Keratinocyte (primary cell): ENCODE results near the gene KLF16. TPM values are rescaled to one million over a fixed set of nuclear protein-coding genes. Genes with fewer than 3 reads are reported as not detected.
"Not testable (repeated sequence)": the region's sequence is repeated elsewhere in the genome, so short reads cannot be mapped to it uniquely, and the experiment has no call there.

Source experiments
- DNase-seq: peaks from one replicate; pipeline ENCODE4 v3.0.0-alpha.2; 2011; ENCODE audit warnings: low read depth, missing footprints, low spot score
- FAIRE-seq: peaks from 2 replicates; lab custom pipeline; 2011; peaks lifted over from hg19 to GRCh38; lab: Jason Lieb, UNC
- H2AFZ ChIP-seq: 2 replicates; pipeline ENCODE4 v1.6.0; 2012; ENCODE audit warnings: low read length, control low read depth, inconsistent platforms; ENCODE audit not compliant: control insufficient read depth
- H3K27ac ChIP-seq: 2 replicates; pipeline ENCODE4 v1.5.1; 2011; ENCODE audit warnings: low read length; ENCODE audit not compliant: control insufficient read depth, insufficient read depth
- H3K27me3 ChIP-seq: 3 replicates; pipeline ENCODE4 v1.6.0; 2011; ENCODE audit warnings: low read length; ENCODE audit not compliant: control insufficient read depth, insufficient read depth; ENCODE audit errors: extremely low read depth
- H3K36me3 ChIP-seq, 2 experiments: 2 replicates in 1 of 2; 3 replicates in 1 of 2; pipeline ENCODE4 v1.5.1; 2011; ENCODE audit warnings: low read length in 2 of 2, mild to moderate bottlenecking in 1 of 2; ENCODE audit not compliant: control insufficient read depth in 2 of 2, insufficient read depth in 2 of 2; ENCODE audit errors: extremely low read depth in 1 of 2
- H3K4me1 ChIP-seq: 3 replicates; pipeline ENCODE4 v1.5.1; 2011; ENCODE audit warnings: low read length; ENCODE audit not compliant: control insufficient read depth, insufficient read depth; ENCODE audit errors: extremely low read depth
- H3K4me2 ChIP-seq: 3 replicates; pipeline ENCODE4 v1.6.0; 2011; ENCODE audit warnings: low read depth, low read length; ENCODE audit not compliant: control insufficient read depth, insufficient read depth; ENCODE audit errors: extremely low read depth
- H3K4me3 ChIP-seq, 3 experiments: fragments of 200-600 bp in 1 of 3; sonication (generic) in 1 of 3; 2 replicates in 2 of 3; 3 replicates in 1 of 3; pipeline ENCODE4 v1.5.1; 2011 to 2016; ENCODE audit warnings: low read length in 3 of 3, mild to moderate bottlenecking in 3 of 3, control low read depth in 2 of 3, inconsistent platforms in 1 of 3, low read depth in 1 of 3, mixed read lengths in 1 of 3, mixed run types in 1 of 3, moderate library complexity in 1 of 3; ENCODE audit not compliant: control insufficient read depth in 2 of 3, insufficient read depth in 2 of 3; ENCODE audit errors: extremely low read depth in 1 of 3
- H3K79me2 ChIP-seq: 2 replicates; pipeline ENCODE4 v1.6.0; 2012; ENCODE audit warnings: low read length; ENCODE audit not compliant: control insufficient read depth, insufficient read depth
- H3K9ac ChIP-seq: 3 replicates; pipeline ENCODE4 v1.6.0; 2011; ENCODE audit warnings: low read length; ENCODE audit not compliant: control insufficient read depth, insufficient read depth; ENCODE audit errors: extremely low read depth
- H3K9me1 ChIP-seq: 3 replicates; pipeline ENCODE4 v1.6.0; 2011; ENCODE audit warnings: low read length; ENCODE audit not compliant: control insufficient read depth, insufficient read depth; ENCODE audit errors: extremely low read depth
- H3K9me3 ChIP-seq: 2 replicates; pipeline ENCODE4 v1.5.1; 2012; ENCODE audit warnings: low read depth, low read length; ENCODE audit not compliant: control insufficient read depth
- H4K20me1 ChIP-seq: 3 replicates; pipeline ENCODE4 v1.6.0; 2011; ENCODE audit warnings: low read length; ENCODE audit not compliant: control insufficient read depth, insufficient read depth; ENCODE audit errors: extremely low read depth
- EZH2 ChIP-seq: IDR thresholded peaks from one replicate; pipeline ENCODE4 v1.6.1; 2012; ENCODE audit warnings: inconsistent platforms, mild to moderate bottlenecking, low read length, moderate library complexity
- dilution Hi-C: fragments of 300-500 bp; cut with MboI; formaldehyde crosslinking; loops from one replicate; pipeline ENCODE4 v1.7.0; 2020; ENCODE audit warnings: low sequenced_read_pairs; ENCODE audit not compliant: extremely low pct_ligation_motif_present
- polyA plus RNA-seq, 5 experiments: library from polyadenylated mRNA; depleted of rRNA in 3 of 5; stranded (reverse) in 3 of 5; stranded (forward) in 1 of 5; unstranded in 1 of 5; fragments of >200 nt; gene quantifications; 1 replicate in 1 of 5; 2 replicates in 3 of 5; 3 replicates in 1 of 5; pipeline versions ENCODE4 v1.2.1 to v1.2.3, GENCODE V29; 2011 to 2012; ENCODE audit warnings: missing spikeins in 2 of 5, low read depth in 1 of 5, low replicate concordance in 1 of 5
- TF ChIP-seq, protein P1 (sequence below), 3 experiments: IDR thresholded peaks in 1 of 3; conservative IDR thresholded peaks in 1 of 3; optimal IDR thresholded peaks in 1 of 3; 2 replicates in 2 of 3; 3 replicates in 1 of 3; pipeline versions ENCODE3 to v1.5.1; 2011; ENCODE audit warnings: low read length in 3 of 3, mild to moderate bottlenecking in 3 of 3, moderate library complexity in 2 of 3, control low read depth in 1 of 3, inconsistent platforms in 1 of 3; ENCODE audit not compliant: insufficient read depth in 2 of 3; ENCODE audit errors: extremely low read depth in 1 of 3

The KLF16 gene
- polyA plus RNA-seq, 1 donor (not counting 4 experiments of a cell fraction or from before 2014, with no cell fraction given): 4.9 TPM

DNA sequence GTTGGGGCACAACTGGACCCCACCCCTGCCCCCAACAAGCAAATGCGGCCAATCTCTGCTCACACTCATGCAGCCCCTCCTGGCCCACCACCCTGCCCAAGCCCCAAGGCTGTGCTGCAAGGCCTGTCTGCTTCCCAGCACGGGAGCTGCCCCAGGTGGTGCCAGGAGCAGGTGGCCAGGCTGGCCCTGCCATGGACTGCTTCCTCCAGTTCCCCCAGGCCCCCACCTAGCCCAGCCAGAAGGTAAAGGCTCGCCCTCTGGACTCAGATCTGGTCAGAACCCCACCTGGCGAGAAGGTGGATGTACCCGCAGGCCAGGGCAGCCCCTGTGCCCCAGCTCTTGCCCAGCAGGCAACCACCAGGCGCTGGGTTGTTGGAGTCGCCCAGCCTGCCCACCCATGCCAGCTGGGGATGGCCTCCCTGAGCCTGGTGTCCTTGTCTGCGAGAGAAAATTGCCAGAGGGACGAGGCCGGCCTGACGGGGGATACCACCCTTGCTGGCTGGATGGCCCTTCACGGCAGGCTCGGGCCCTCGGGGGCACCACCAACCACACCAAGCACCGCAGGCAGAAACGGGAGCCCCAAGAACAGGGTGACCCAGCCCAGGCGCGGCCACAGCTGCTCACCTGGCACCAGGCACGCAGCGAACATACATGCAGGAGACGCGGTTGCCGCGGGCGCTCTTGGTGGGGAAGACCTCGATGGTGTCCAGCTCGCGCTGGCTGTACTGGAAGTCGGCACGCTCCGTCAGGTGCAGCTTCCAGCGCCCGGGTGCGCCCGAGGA, 17.4 kb upstream of the KLF16 start:
- H3K9me3 ChIP-seq: no peaks in the 10 kb centered on the region
- H3K36me3 ChIP-seq: peaks cover 5 to 11% of the 10 kb centered on the region in 2 experiments
- peaks cover 48% of the 10 kb centered on the region for H3K79me2 ChIP-seq
- no peak overlapping the region for H2AFZ ChIP-seq
- no peak overlapping the region for H3K9ac ChIP-seq
- no peak overlapping the region for H3K27ac ChIP-seq
- DNase-seq (no peak), FAIRE-seq (no peak)
- peaks cover 25% of the 10 kb centered on the region for H4K20me1 ChIP-seq
- H3K4me2 ChIP-seq: peak overlapping the region; percentile 25
- H3K27me3 ChIP-seq: no peaks in the 10 kb centered on the region
- TF ChIP-seq, protein P1, sequence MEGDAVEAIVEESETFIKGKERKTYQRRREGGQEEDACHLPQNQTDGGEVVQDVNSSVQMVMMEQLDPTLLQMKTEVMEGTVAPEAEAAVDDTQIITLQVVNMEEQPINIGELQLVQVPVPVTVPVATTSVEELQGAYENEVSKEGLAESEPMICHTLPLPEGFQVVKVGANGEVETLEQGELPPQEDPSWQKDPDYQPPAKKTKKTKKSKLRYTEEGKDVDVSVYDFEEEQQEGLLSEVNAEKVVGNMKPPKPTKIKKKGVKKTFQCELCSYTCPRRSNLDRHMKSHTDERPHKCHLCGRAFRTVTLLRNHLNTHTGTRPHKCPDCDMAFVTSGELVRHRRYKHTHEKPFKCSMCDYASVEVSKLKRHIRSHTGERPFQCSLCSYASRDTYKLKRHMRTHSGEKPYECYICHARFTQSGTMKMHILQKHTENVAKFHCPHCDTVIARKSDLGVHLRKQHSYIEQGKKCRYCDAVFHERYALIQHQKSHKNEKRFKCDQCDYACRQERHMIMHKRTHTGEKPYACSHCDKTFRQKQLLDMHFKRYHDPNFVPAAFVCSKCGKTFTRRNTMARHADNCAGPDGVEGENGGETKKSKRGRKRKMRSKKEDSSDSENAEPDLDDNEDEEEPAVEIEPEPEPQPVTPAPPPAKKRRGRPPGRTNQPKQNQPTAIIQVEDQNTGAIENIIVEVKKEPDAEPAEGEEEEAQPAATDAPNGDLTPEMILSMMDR (optimal IDR thresholded peaks at IDR 0.05 in 1 of 3, IDR thresholded peaks at IDR 0.05 in 1 of 3, conservative IDR thresholded peaks at IDR 0.05 in 1 of 3; ENCODE audit: extremely low read depth in 1 of 3, insufficient read depth in 2 of 3, low read length in 3 of 3): no peak
- TF ChIP-seq EZH2: no peak
- H3K4me3 ChIP-seq: no peak overlapping the region
- peaks cover 32% of the 10 kb centered on the region for H3K4me1 ChIP-seq
- H3K9me1 ChIP-seq: peaks cover 6% of the 10 kb centered on the region
- dilution Hi-C loops: no loop called here

DNA sequence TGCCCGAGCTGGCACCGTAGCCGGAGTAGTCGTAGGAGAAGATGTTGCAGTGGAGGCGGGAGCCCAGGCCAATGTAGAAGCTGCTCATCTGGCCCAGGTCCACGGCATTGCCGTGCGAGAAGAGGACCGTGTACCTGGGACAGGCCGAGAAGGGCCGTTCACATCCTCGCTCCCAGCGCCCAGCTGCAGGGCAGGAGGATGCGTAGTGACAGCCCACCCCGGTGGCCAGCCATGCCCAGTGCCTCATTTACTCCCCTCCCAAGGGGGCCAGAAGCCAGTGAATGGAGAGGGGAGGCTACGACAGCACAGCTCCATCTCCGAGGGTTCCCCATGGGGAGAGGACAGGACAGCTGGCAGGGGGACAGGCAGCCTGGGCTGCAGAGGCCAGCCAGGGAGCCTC, 16.6 kb upstream of the KLF16 start:
- H3K9ac ChIP-seq, H3K27me3 ChIP-seq, FAIRE-seq, H3K27ac ChIP-seq, H3K9me1 ChIP-seq, H3K4me2 ChIP-seq, H3K9me3 ChIP-seq, H2AFZ ChIP-seq, DNase-seq, dilution Hi-C loops, H3K4me3 ChIP-seq: not testable (repeated sequence)
- peaks cover 5 to 11% of the 10 kb centered on the region in 2 experiments for H3K36me3 ChIP-seq
- H4K20me1 ChIP-seq: peaks cover 30% of the 10 kb centered on the region
- H3K4me1 ChIP-seq: peaks cover 32% of the 10 kb centered on the region
- H3K79me2 ChIP-seq: peaks cover 56% of the 10 kb centered on the region

DNA sequence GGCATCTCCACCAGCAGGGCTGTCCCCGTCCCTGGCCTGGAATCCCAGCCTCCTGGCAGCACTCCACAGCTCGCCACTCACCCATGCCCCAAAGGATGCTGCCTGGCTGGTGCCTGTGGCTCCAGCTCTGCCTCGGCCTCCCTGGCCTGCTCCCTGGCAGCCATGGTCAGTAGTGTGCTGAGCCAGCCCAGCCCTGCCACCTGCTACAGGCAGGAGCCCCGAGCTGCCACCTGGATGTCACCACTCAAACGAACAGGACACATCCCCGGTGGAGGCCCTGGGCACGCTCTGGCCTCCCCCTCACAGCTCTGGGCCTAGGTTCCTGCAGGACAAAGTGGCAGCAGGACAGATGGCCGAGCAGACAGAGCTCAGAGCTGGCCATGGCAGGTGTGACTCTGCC, 15.2 kb upstream of the KLF16 start:
- H3K9ac ChIP-seq, DNase-seq, H3K9me3 ChIP-seq, FAIRE-seq, dilution Hi-C loops, H3K27ac ChIP-seq, H3K9me1 ChIP-seq, H2AFZ ChIP-seq, H3K4me2 ChIP-seq, H3K27me3 ChIP-seq, H3K4me3 ChIP-seq: not testable (repeated sequence)
- peaks cover 5 to 11% of the 10 kb centered on the region in 2 experiments for H3K36me3 ChIP-seq
- H4K20me1 ChIP-seq: peaks cover 26% of the 10 kb centered on the region
- H3K79me2 ChIP-seq: peaks cover 56% of the 10 kb centered on the region
- peaks cover 38% of the 10 kb centered on the region for H3K4me1 ChIP-seq

DNA sequence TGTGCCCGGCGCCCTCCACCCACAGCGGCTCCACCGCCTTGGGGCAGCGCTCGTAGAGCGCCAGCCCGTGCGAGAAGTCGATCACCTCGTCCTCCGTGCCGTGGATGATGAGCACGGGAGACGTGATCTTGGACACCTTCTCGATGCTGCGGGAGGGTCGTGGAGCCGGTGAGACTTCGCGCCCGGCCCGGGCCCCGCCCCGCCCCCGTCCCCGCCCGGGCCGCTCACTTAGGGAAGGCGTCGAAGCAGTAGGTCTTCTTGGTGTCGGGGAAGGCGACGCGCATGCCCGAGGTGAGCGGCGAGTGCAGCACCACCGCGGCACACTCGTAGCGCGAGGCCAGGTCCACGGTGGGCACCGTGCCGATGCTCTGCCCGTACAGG, 13.9 kb upstream of the KLF16 start:
- peaks cover 15% of the 10 kb centered on the region for H4K20me1 ChIP-seq
- H3K4me2 ChIP-seq, H3K36me3 ChIP-seq, H3K9ac ChIP-seq, H3K9me3 ChIP-seq, DNase-seq, H3K27me3 ChIP-seq, H2AFZ ChIP-seq, dilution Hi-C loops, H3K27ac ChIP-seq, FAIRE-seq, H3K9me1 ChIP-seq, H3K4me3 ChIP-seq: not testable (repeated sequence)
- peaks cover 35% of the 10 kb centered on the region for H3K4me1 ChIP-seq
- peaks cover 56% of the 10 kb centered on the region for H3K79me2 ChIP-seq
